Measurements from ENCODE around the gene APOA5.
"Not testable (repeated sequence)": the region's sequence is repeated elsewhere in the genome, so short reads cannot be mapped to it uniquely, and the experiment has no call there.

Gene APOA5

GRCh38 chr11:116808262-116809175, 16.8 kb upstream of the APOA5 start:
- intact Hi-C loops (cut with DNase I; ENCODE audit: low total_unique reads) = no loop called here
- Histone ChIP-seq H3K4me1 (no peaks in the 10 kb centered on the region), H3K27ac (no peak overlapping the region), H3K9me3 (no peaks in the 10 kb centered on the region), H3K27me3 (no peaks in the 10 kb centered on the region), H3K36me3 (no peaks in the 10 kb centered on the region), H3K4me3 (no peak overlapping the region)
- TF ChIP-seq CTCF (IDR thresholded peaks at IDR 0.05) = no peak
- DNase-seq = no peak

GRCh38 chr11:116807601-116808261, 16.1 kb upstream of the APOA5 start:
- Histone ChIP-seq H3K9me3 (no peaks in the 10 kb centered on the region), H3K27ac (no peak overlapping the region), H3K4me3 (no peak overlapping the region), H3K27me3 (no peaks in the 10 kb centered on the region), H3K36me3 (no peaks in the 10 kb centered on the region), H3K4me1 (no peaks in the 10 kb centered on the region)
- no peak for TF ChIP-seq CTCF (IDR thresholded peaks at IDR 0.05)
- intact Hi-C loops (cut with DNase I; ENCODE audit: low total_unique reads) = no loop called here
- no peak for DNase-seq

GRCh38 chr11:116804001-116804400, 12.3 kb upstream of the APOA5 start:
- no peak overlapping the region for H3K4me3 ChIP-seq
- no peaks in the 10 kb centered on the region for H3K4me1 ChIP-seq
- peaks cover 0 to 13% of the 10 kb centered on the region in 2 donors for H3K27me3 ChIP-seq
- H3K36me3 ChIP-seq = no peaks in the 10 kb centered on the region
- no peaks in the 10 kb centered on the region for H3K9me3 ChIP-seq
- no peak overlapping the region for H3K27ac ChIP-seq
- TF ChIP-seq CTCF (IDR thresholded peaks at IDR 0.05) = no peak
- intact Hi-C loops (cut with DNase I; ENCODE audit: low total_unique reads) = no loop called here
- no peak for DNase-seq

- DNase-seq; H3K9me3 ChIP-seq; intact Hi-C loops (cut with DNase I; ENCODE audit: low total_unique reads): not testable (repeated sequence)
Observed at GRCh38 chr11:116801662-116802061, 10.0 kb upstream of the APOA5 start.

GRCh38 chr11:116800610-116801009, 8.9 kb upstream of the APOA5 start:
- no peak for TF ChIP-seq CTCF (IDR thresholded peaks at IDR 0.05)
- DNase-seq = no peak
- Histone ChIP-seq H3K4me1 (no peaks in the 10 kb centered on the region), H3K4me3 (no peak overlapping the region), H3K36me3 (no peaks in the 10 kb centered on the region), H3K27me3 (peaks cover 0 to 13% of the 10 kb centered on the region in 2 donors), H3K27ac (no peak overlapping the region), H3K9me3 (no peaks in the 10 kb centered on the region)
- intact Hi-C loops (cut with DNase I; ENCODE audit: low total_unique reads) = no loop called here

More at GRCh38 chr11:116801662-116802061, 10.0 kb upstream of the APOA5 start:
- not testable (repeated sequence) for H3K4me1 ChIP-seq, H3K4me3 ChIP-seq, H3K36me3 ChIP-seq, H3K27ac ChIP-seq
- peaks cover 0 to 13% of the 10 kb centered on the region in 2 donors for H3K27me3 ChIP-seq

GRCh38 chr11:116798368-116798767, 6.7 kb upstream of the APOA5 start:
- H3K4me1 ChIP-seq = no peaks in the 10 kb centered on the region
- intact Hi-C loops (cut with DNase I; ENCODE audit: low total_unique reads) = no loop called here
- H3K4me3 ChIP-seq = no peak overlapping the region
- peaks cover 0 to 13% of the 10 kb centered on the region in 2 donors for H3K27me3 ChIP-seq
- DNase-seq = no peak
- H3K27ac ChIP-seq = no peak overlapping the region
- no peaks in the 10 kb centered on the region for H3K36me3 ChIP-seq
- TF ChIP-seq CTCF (IDR thresholded peaks at IDR 0.05) = no peak
- no peaks in the 10 kb centered on the region for H3K9me3 ChIP-seq

All from tibial artery (tissue), 4 donors.